Measurements from ENCODE around the gene PPM1F. TPM values are rescaled to one million over a fixed set of nuclear protein-coding genes. Genes with fewer than 3 reads are reported as not detected.
"Not testable (repeated sequence)": the region's sequence is repeated elsewhere in the genome, so short reads cannot be mapped to it uniquely, and the experiment has no call there.

The PPM1F gene
- total RNA-seq, 2 donors from 2014 or later: 37.0 to 45.9 TPM

DNA sequence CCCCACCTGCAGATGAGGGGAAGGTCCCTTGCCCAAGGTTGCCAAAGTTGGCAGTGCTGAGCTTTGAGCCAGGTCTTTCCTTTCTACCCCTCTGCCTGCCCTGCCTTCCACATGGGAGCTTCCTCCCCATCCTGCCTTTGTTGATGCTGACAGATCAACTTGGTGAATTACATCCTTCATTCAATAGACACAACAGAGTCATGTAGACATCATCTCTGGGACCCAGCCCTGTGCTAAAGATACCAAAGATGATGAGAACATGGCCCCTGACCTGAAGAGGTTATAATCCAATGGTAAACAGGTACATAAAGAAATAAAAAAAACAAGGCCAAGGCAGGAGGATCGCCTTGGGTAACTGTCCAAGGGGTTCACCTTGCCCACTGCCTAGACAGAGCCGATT lies 42.8 kb downstream of the PPM1F start:
- ATAC-seq (ENCODE audit: insufficient number of reproducible peaks, low FRiP score, low read depth): no peak
- Histone ChIP-seq H3K27ac (no peak overlapping the region), H3K4me1 (ENCODE audit: control insufficient read depth in 1 of 2, low read depth in 2 of 2) (no peaks in the 10 kb centered on the region), H3K36me3 (no peaks in the 10 kb centered on the region), H3K4me3 (no peak overlapping the region), H3K27me3 (replicated peaks; ENCODE audit: insufficient read depth) (no peaks in the 10 kb centered on the region), H3K9me3 (no peaks in the 10 kb centered on the region)
- no peak for DNase-seq (ENCODE audit: low spot score)
- TF ChIP-seq CTCF (IDR thresholded peaks at IDR 0.05): no peak

GRCh38 chr22:21907638-21908522 lies 44.8 kb downstream of the PPM1F start:
- ATAC-seq (ENCODE audit: insufficient number of reproducible peaks, low FRiP score, low read depth) (no peak), DNase-seq (ENCODE audit: low spot score) (no peak)
- Histone ChIP-seq H3K27ac (no peak overlapping the region), H3K27me3 (replicated peaks; ENCODE audit: insufficient read depth) (no peaks in the 10 kb centered on the region), H3K4me1 (ENCODE audit: control insufficient read depth in 1 of 2, low read depth in 2 of 2) (no peaks in the 10 kb centered on the region), H3K36me3 (no peaks in the 10 kb centered on the region), H3K9me3 (no peaks in the 10 kb centered on the region), H3K4me3 (no peak overlapping the region)
- no peak for TF ChIP-seq CTCF (IDR thresholded peaks at IDR 0.05)

GRCh38 chr22:21905234-21905633 lies 47.4 kb downstream of the PPM1F start:
- not testable (repeated sequence) for DNase-seq (ENCODE audit: low spot score); H3K4me3 ChIP-seq; H3K36me3 ChIP-seq; H3K27me3 ChIP-seq (replicated peaks; ENCODE audit: insufficient read depth); H3K4me1 ChIP-seq (ENCODE audit: control insufficient read depth in 1 of 2, low read depth in 2 of 2); ATAC-seq (ENCODE audit: insufficient number of reproducible peaks, low FRiP score, low read depth); H3K9me3 ChIP-seq; H3K27ac ChIP-seq

- H3K9me3 ChIP-seq: no peaks in the 10 kb centered on the region
- H3K4me1 ChIP-seq (ENCODE audit: control insufficient read depth in 1 of 2, low read depth in 2 of 2): no peaks in the 10 kb centered on the region
- no peak overlapping the region for H3K27ac ChIP-seq
- ATAC-seq (ENCODE audit: insufficient number of reproducible peaks, low FRiP score, low read depth) (no peak), DNase-seq (ENCODE audit: low spot score) (no peak)
- H3K4me3 ChIP-seq: no peak overlapping the region
- TF ChIP-seq CTCF (IDR thresholded peaks at IDR 0.05): no peak
- no peaks in the 10 kb centered on the region for H3K27me3 ChIP-seq (replicated peaks; ENCODE audit: insufficient read depth)
- no peaks in the 10 kb centered on the region for H3K36me3 ChIP-seq
Observed at GRCh38 chr22:21904250-21904789, 48.3 kb downstream of the PPM1F start.

GRCh38 chr22:21903283-21903682 lies 49.4 kb downstream of the PPM1F start:
- H3K9me3 ChIP-seq: no peaks in the 10 kb centered on the region
- no peaks in the 10 kb centered on the region for H3K27me3 ChIP-seq (replicated peaks; ENCODE audit: insufficient read depth)
- ATAC-seq (ENCODE audit: insufficient number of reproducible peaks, low FRiP score, low read depth): no peak
- no peaks in the 10 kb centered on the region for H3K4me1 ChIP-seq (ENCODE audit: control insufficient read depth in 1 of 2, low read depth in 2 of 2)
- H3K27ac ChIP-seq: no peak overlapping the region
- TF ChIP-seq CTCF (IDR thresholded peaks at IDR 0.05): no peak
- H3K36me3 ChIP-seq: no peaks in the 10 kb centered on the region
- no peak overlapping the region for H3K4me3 ChIP-seq
- no peak for DNase-seq (ENCODE audit: low spot score)
